ENCODE results near the gene COQ5.

DNA sequence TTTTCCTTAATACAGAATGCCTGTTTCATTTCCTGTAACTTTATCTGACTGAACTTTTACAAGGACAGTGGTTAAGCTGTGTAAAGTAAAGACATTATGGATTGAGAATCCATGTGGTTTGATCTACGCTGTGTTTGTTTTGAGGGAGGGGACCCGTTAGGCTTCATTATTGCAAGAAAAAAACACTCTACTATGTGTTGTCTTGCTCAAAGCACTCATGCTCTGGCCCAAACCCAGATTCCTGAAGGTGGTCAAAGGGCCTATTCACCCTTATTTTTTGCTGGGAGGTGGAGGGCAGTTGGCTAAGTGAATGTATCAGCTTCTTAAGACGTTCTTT is 17.1 kb upstream of the COQ5 start:
- TF ChIP-seq, protein P1, sequence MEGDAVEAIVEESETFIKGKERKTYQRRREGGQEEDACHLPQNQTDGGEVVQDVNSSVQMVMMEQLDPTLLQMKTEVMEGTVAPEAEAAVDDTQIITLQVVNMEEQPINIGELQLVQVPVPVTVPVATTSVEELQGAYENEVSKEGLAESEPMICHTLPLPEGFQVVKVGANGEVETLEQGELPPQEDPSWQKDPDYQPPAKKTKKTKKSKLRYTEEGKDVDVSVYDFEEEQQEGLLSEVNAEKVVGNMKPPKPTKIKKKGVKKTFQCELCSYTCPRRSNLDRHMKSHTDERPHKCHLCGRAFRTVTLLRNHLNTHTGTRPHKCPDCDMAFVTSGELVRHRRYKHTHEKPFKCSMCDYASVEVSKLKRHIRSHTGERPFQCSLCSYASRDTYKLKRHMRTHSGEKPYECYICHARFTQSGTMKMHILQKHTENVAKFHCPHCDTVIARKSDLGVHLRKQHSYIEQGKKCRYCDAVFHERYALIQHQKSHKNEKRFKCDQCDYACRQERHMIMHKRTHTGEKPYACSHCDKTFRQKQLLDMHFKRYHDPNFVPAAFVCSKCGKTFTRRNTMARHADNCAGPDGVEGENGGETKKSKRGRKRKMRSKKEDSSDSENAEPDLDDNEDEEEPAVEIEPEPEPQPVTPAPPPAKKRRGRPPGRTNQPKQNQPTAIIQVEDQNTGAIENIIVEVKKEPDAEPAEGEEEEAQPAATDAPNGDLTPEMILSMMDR (IDR thresholded peaks at IDR 0.05; ENCODE audit: low read depth, low read length, poor library complexity, severe bottlenecking) = no peak
- TF ChIP-seq EZH2phosphoT487 (IDR thresholded peaks at IDR 0.05; ENCODE audit: borderline replicate concordance, low read length) = no peak
